ENCODE results near the gene NAA40.

Gene NAA40

GRCh38 chr11:63938479-63939396 lies at the start of gene NAA40:
TSS of gene NAA40 (plus strand) at chr11:63939002. CDS start at chr11:63939097, 95 bp downstream.
- peak; percentile 98 for DNase-seq

GRCh38 chr11:63889344-63889743 lies 49.5 kb upstream of the NAA40 start:
- DNase-seq = no peak

- DNase-seq = no peak
Measured at GRCh38 chr11:63890368-63890767, 48.4 kb upstream of the NAA40 start.

GRCh38 chr11:63892228-63892627 lies 46.6 kb upstream of the NAA40 start:
- no peak for DNase-seq

GRCh38 chr11:63893355-63893754 lies 45.4 kb upstream of the NAA40 start:
- DNase-seq = no peak

- no peak for DNase-seq
Measured at GRCh38 chr11:63896071-63896470, 42.7 kb upstream of the NAA40 start.

GRCh38 chr11:63897459-63898146 lies 41.2 kb upstream of the NAA40 start:
- no peak for DNase-seq

- DNase-seq = no peak
Measured at GRCh38 chr11:63901660-63902059, 37.1 kb upstream of the NAA40 start.

- no peak for DNase-seq
Measured at GRCh38 chr11:63903884-63904283, 34.9 kb upstream of the NAA40 start.

- no peak for DNase-seq
Measured at GRCh38 chr11:63904743-63905142, 34.1 kb upstream of the NAA40 start.

- no peak for DNase-seq
Measured at GRCh38 chr11:63905179-63905578, 33.6 kb upstream of the NAA40 start.

- no peak for DNase-seq
Measured at GRCh38 chr11:63906087-63906486, 32.7 kb upstream of the NAA40 start.

GRCh38 chr11:63906585-63906984 lies 32.2 kb upstream of the NAA40 start:
- peak; percentile 35 for DNase-seq

- DNase-seq = no peak
Measured at GRCh38 chr11:63907063-63907462, 31.7 kb upstream of the NAA40 start.

- DNase-seq = no peak
Measured at GRCh38 chr11:63907808-63908530, 30.8 kb upstream of the NAA40 start.

GRCh38 chr11:63908631-63909401 lies 30.0 kb upstream of the NAA40 start:
- DNase-seq = no peak

- DNase-seq = no peak
Measured at GRCh38 chr11:63909591-63910506, 29.0 kb upstream of the NAA40 start.

- DNase-seq = no peak
Measured at GRCh38 chr11:63910675-63911074, 28.1 kb upstream of the NAA40 start.

GRCh38 chr11:63911440-63911839 lies 27.4 kb upstream of the NAA40 start:
- no peak for DNase-seq

- DNase-seq = no peak
Measured at GRCh38 chr11:63911876-63912275, 26.9 kb upstream of the NAA40 start.

- no peak for DNase-seq
Measured at GRCh38 chr11:63912678-63913077, 26.1 kb upstream of the NAA40 start.

All from activated CD4-positive, alpha-beta T cell treated with anti-CD3 and anti-CD28 coated beads, Interleukin-2, Interleukin-6, amounts not matched to agents 100 ng/mL and 50 ng/mL, durations not matched to agents 16 hours and 8 hours (primary cell).